ENCODE measurements around the gene ATP6V1F. TPM values are rescaled to one million over a fixed set of nuclear protein-coding genes. Genes with fewer than 3 reads are reported as not detected.
A peak's percentile ranks its signal among the peaks of the same experiment; 100 is the strongest.

The ATP6V1F gene
- total RNA-seq, 1 experiment from 2014 or later = 149 TPM

DNA sequence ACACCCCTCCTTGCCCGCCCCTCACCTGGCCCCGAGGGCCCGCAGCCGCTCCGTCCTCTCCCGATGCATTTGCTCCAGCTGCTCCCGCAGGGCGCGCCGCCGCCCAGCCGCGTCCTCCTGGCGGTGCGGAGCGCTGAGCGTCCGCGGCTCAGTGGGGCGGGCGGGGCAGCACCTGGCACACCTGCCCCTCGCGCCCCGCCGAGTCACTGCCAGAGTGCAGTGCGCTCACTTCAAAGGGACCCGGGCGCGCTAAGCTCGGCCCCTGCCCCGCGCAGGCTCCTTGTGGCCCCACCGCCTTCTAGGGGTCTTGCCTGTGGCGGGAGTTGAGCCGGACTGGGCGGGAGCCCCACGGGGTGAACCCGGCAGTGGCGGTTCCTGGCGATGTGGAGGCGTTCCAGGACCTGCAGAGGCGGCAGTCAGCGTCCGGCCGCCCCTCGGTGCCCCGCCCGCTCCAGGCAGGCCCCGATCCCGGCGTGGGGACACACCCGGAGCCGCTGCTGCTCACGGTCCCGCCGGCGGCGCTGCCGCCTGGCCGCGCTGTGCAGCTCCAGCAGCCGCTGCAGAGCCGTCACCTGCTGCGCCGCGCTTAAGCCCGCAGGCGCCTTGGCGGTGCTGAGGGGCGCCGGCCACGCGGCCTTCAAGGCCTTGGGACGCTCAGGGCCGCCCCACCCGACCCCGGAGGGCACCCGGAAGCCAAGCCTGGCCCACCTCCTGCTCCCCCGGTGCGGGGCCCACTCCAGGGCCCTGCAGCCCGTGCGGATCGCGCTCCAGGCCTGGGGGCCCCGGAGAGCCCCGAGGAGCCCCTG, 6.7 kb downstream of the ATP6V1F start:
- Histone ChIP-seq H2AFZ (ENCODE audit: low read depth, low read length, poor library complexity, severe bottlenecking) (no peak overlapping the region), H3K9me2 (ENCODE audit: insufficient read depth) (no peaks in the 10 kb centered on the region), H3K79me2 (ENCODE audit: insufficient read depth, low read length) (peaks cover 9% of the 10 kb centered on the region), H3K27ac (ENCODE audit: low read depth, low read length) (peak overlapping the region; percentile 58), H3K36me3 (ENCODE audit: control insufficient read depth in 1 of 2, insufficient read depth in 2 of 2, low read length in 2 of 2) (peaks cover 3 to 7% of the 10 kb centered on the region in 2 experiments; a peak in 2 of 4 replicates), H3K4me1 (ENCODE audit: control insufficient read depth in 1 of 2, insufficient read depth in 2 of 2, low read length in 2 of 2) (peaks cover 28 to 63% of the 10 kb centered on the region in 2 experiments), H3K4me2 (ENCODE audit: low read length) (peak overlapping the region; percentile 98), H3K27me3 (ENCODE audit: insufficient read depth, low read length) (no peaks in the 10 kb centered on the region), H3K4me3 (replicated peaks in 1 of 2; ENCODE audit: low read depth in 1 of 2, low read length in 2 of 2) (peak overlapping the region; percentile 48 to 66), H4K20me1 (ENCODE audit: insufficient read depth) (no peaks in the 10 kb centered on the region), H3K9me3 (ENCODE audit: control insufficient read depth in 1 of 2, insufficient read depth in 1 of 2, low read depth in 1 of 2, low read length in 2 of 2) (no peaks in the 10 kb centered on the region), H3K9ac (ENCODE audit: low read length) (peak overlapping the region; percentile 63)
- ChIA-PET RAD21 (ENCODE audit: low non-redundant PET in 1 of 2, low total read pairs in 2 of 2, uncharacterized antibody in 2 of 2, unreplicated experiment in 2 of 2) (interaction anchor here in 1 of 2 experiments (0.6 kb wide), 1 partner anchor 164 kb away, joined by 4 read pairs; no protein-coding TSS in a partner anchor), CTCF (interaction anchor here (0.7 to 0.9 kb wide), 2 partner anchors 15 to 57 kb away, joined by 3 read pairs; no protein-coding TSS in a partner anchor), POLR2A (no interaction called here)
- no TSS peak for BruUV-seq (replicated peaks)
- ATAC-seq (peak; percentile 72), DNase-seq (ENCODE audit: low read depth, low spot score) (no peak)
- intact Hi-C loops (cut with micrococcal nuclease) = no loop called here
- no peak for TF ChIP-seq EGR1 (IDR thresholded peaks at IDR 0.05; ENCODE audit: low read depth)
- TF ChIP-seq POLR2AphosphoS5 (IDR thresholded peaks at IDR 0.05; ENCODE audit: low read depth, low read length) = peak; percentile 36; the same call in 1 of the 2 replicates
- TF ChIP-seq, protein P1, sequence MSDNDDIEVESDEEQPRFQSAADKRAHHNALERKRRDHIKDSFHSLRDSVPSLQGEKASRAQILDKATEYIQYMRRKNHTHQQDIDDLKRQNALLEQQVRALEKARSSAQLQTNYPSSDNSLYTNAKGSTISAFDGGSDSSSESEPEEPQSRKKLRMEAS (IDR thresholded peaks at IDR 0.05) = no peak
- TF ChIP-seq EZH2 (IDR thresholded peaks at IDR 0.05) = no peak
- no peak for TF ChIP-seq ZNF274 (IDR thresholded peaks at IDR 0.05; ENCODE audit: low read depth, low read length)
- TF ChIP-seq ELF1 (IDR thresholded peaks at IDR 0.05; ENCODE audit: borderline replicate concordance, low read depth) = no peak
- TF ChIP-seq, protein P2, sequence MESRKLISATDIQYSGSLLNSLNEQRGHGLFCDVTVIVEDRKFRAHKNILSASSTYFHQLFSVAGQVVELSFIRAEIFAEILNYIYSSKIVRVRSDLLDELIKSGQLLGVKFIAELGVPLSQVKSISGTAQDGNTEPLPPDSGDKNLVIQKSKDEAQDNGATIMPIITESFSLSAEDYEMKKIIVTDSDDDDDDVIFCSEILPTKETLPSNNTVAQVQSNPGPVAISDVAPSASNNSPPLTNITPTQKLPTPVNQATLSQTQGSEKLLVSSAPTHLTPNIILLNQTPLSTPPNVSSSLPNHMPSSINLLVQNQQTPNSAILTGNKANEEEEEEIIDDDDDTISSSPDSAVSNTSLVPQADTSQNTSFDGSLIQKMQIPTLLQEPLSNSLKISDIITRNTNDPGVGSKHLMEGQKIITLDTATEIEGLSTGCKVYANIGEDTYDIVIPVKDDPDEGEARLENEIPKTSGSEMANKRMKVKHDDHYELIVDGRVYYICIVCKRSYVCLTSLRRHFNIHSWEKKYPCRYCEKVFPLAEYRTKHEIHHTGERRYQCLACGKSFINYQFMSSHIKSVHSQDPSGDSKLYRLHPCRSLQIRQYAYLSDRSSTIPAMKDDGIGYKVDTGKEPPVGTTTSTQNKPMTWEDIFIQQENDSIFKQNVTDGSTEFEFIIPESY (IDR thresholded peaks at IDR 0.05; ENCODE audit: extremely low read depth, insufficient replicate concordance, low read length) = no peak
- TF ChIP-seq SIN3A (IDR thresholded peaks at IDR 0.05; ENCODE audit: low read depth) = no peak
- no peak for TF ChIP-seq YY1 (IDR thresholded peaks at IDR 0.05; ENCODE audit: extremely low read depth, insufficient replicate concordance, low read depth, low read length)
- TF ChIP-seq SP1 (IDR thresholded peaks at IDR 0.05; ENCODE audit: low read depth) = no peak
- no peak for TF ChIP-seq RAD21 (IDR thresholded peaks at IDR 0.05; ENCODE audit: low read depth)
- TF ChIP-seq, protein P3, sequence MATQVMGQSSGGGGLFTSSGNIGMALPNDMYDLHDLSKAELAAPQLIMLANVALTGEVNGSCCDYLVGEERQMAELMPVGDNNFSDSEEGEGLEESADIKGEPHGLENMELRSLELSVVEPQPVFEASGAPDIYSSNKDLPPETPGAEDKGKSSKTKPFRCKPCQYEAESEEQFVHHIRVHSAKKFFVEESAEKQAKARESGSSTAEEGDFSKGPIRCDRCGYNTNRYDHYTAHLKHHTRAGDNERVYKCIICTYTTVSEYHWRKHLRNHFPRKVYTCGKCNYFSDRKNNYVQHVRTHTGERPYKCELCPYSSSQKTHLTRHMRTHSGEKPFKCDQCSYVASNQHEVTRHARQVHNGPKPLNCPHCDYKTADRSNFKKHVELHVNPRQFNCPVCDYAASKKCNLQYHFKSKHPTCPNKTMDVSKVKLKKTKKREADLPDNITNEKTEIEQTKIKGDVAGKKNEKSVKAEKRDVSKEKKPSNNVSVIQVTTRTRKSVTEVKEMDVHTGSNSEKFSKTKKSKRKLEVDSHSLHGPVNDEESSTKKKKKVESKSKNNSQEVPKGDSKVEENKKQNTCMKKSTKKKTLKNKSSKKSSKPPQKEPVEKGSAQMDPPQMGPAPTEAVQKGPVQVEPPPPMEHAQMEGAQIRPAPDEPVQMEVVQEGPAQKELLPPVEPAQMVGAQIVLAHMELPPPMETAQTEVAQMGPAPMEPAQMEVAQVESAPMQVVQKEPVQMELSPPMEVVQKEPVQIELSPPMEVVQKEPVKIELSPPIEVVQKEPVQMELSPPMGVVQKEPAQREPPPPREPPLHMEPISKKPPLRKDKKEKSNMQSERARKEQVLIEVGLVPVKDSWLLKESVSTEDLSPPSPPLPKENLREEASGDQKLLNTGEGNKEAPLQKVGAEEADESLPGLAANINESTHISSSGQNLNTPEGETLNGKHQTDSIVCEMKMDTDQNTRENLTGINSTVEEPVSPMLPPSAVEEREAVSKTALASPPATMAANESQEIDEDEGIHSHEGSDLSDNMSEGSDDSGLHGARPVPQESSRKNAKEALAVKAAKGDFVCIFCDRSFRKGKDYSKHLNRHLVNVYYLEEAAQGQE (IDR thresholded peaks at IDR 0.05; ENCODE audit: low read depth) = no peak
- peak; percentile 95 for TF ChIP-seq TCF7L2 (IDR thresholded peaks at IDR 0.05; ENCODE audit: borderline replicate concordance, extremely low read depth, insufficient read depth, insufficient read length)
- TF ChIP-seq JUND (IDR thresholded peaks at IDR 0.05) = no peak
- TF ChIP-seq FOSL1 (IDR thresholded peaks at IDR 0.05; ENCODE audit: low read depth) = no peak
- peak; percentile 89; the same call in 1 of the 2 replicates for TF ChIP-seq ZFX (IDR thresholded peaks at IDR 0.05)
- TF ChIP-seq CEBPB (IDR thresholded peaks at IDR 0.05; ENCODE audit: low read depth) = no peak
- TF ChIP-seq, protein P4, sequence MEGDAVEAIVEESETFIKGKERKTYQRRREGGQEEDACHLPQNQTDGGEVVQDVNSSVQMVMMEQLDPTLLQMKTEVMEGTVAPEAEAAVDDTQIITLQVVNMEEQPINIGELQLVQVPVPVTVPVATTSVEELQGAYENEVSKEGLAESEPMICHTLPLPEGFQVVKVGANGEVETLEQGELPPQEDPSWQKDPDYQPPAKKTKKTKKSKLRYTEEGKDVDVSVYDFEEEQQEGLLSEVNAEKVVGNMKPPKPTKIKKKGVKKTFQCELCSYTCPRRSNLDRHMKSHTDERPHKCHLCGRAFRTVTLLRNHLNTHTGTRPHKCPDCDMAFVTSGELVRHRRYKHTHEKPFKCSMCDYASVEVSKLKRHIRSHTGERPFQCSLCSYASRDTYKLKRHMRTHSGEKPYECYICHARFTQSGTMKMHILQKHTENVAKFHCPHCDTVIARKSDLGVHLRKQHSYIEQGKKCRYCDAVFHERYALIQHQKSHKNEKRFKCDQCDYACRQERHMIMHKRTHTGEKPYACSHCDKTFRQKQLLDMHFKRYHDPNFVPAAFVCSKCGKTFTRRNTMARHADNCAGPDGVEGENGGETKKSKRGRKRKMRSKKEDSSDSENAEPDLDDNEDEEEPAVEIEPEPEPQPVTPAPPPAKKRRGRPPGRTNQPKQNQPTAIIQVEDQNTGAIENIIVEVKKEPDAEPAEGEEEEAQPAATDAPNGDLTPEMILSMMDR (IDR thresholded peaks at IDR 0.05 in 2 of 3, conservative IDR thresholded peaks at IDR 0.05 in 1 of 3; ENCODE audit: borderline replicate concordance in 1 of 3, insufficient read depth in 1 of 3, low read depth in 2 of 3, low read length in 2 of 3) = no peak
